Osteoblast (primary cell): Measurements from ENCODE around the gene CSNK2B. TPM values are rescaled to one million over a fixed set of nuclear protein-coding genes. Genes with fewer than 3 reads are reported as not detected.

Source experiments
- DNase-seq: peaks from one replicate; pipeline ENCODE4 v3.0.0; 2011; ENCODE audit warnings: low spot score, mixed read lengths; ENCODE audit not compliant: insufficient read length; ENCODE audit errors: missing footprints
- H2AFZ ChIP-seq: 2 replicates; pipeline ENCODE4 v1.6.0; 2011; ENCODE audit warnings: mild to moderate bottlenecking, low read length
- H3K27ac ChIP-seq: 2 replicates; pipeline ENCODE4 v1.5.1; 2011; ENCODE audit warnings: mild to moderate bottlenecking, low read depth, low read length, moderate library complexity
- H3K27me3 ChIP-seq: 2 replicates; pipeline ENCODE4 v1.6.0; 2012; ENCODE audit warnings: mild to moderate bottlenecking, control low read depth, inconsistent platforms, low read length, moderate library complexity; ENCODE audit not compliant: insufficient read depth
- H3K36me3 ChIP-seq: 2 replicates; pipeline ENCODE4 v1.5.1; 2011; ENCODE audit warnings: mild to moderate bottlenecking, low read length, control low read depth, moderate library complexity; ENCODE audit not compliant: insufficient read depth
- H3K4me1 ChIP-seq: 2 replicates; pipeline ENCODE4 v1.5.1; 2011; ENCODE audit warnings: mild to moderate bottlenecking, low read length, control low read depth, moderate library complexity; ENCODE audit not compliant: insufficient read depth
- H3K4me2 ChIP-seq: 2 replicates; pipeline ENCODE4 v1.6.0; 2011; ENCODE audit warnings: mild to moderate bottlenecking, low read length; ENCODE audit not compliant: insufficient read depth
- H3K4me3 ChIP-seq: fragments of 200-600 bp; sonication (generic); 3 replicates; pipeline ENCODE4 v1.5.1; 2012; ENCODE audit warnings: mild to moderate bottlenecking, low read length, inconsistent platforms; ENCODE audit not compliant: insufficient read depth
- H3K79me2 ChIP-seq: 2 replicates; pipeline ENCODE4 v1.6.0; 2012; ENCODE audit warnings: mild to moderate bottlenecking, low read length, control low read depth, inconsistent platforms; ENCODE audit not compliant: insufficient read depth
- H3K9me3 ChIP-seq: 2 replicates; pipeline ENCODE4 v1.5.1; 2011; ENCODE audit warnings: low read depth, low read length, control low read depth
- H4K20me1 ChIP-seq: 2 replicates; pipeline ENCODE4 v1.6.0; 2012; ENCODE audit warnings: mild to moderate bottlenecking, low read length, control low read depth; ENCODE audit not compliant: insufficient read depth
- CTCF ChIP-seq: IDR thresholded peaks from 2 replicates; pipeline ENCODE4 v1.5.1; 2011; ENCODE audit warnings: mild to moderate bottlenecking, low read depth, low read length, moderate library complexity; ENCODE audit errors: extremely low read depth
- total RNA-seq: library from RNA; depleted of rRNA; stranded (reverse); fragments of >200 nt; gene quantifications from 2 replicates; pipeline ENCODE4 v1.2.3, GENCODE V29; 2012

CSNK2B gene
- total RNA-seq, 1 donor = 150 TPM

- Histone ChIP-seq H3K9me3 (no peaks in the 10 kb centered on the region), H3K27ac (no peak overlapping the region), H3K4me1 (no peaks in the 10 kb centered on the region), H3K4me2 (no peak overlapping the region), H2AFZ (no peak overlapping the region), H3K36me3 (no peaks in the 10 kb centered on the region), H4K20me1 (no peaks in the 10 kb centered on the region), H3K79me2 (no peaks in the 10 kb centered on the region), H3K4me3 (no peak overlapping the region), H3K27me3 (peaks cover 12% of the 10 kb centered on the region)
- peak; percentile 75 for DNase-seq
- TF ChIP-seq CTCF = peak; percentile 36
Measured at GRCh38 chr6:31712296-31712695, 46.4 kb downstream of the CSNK2B start.

DNA sequence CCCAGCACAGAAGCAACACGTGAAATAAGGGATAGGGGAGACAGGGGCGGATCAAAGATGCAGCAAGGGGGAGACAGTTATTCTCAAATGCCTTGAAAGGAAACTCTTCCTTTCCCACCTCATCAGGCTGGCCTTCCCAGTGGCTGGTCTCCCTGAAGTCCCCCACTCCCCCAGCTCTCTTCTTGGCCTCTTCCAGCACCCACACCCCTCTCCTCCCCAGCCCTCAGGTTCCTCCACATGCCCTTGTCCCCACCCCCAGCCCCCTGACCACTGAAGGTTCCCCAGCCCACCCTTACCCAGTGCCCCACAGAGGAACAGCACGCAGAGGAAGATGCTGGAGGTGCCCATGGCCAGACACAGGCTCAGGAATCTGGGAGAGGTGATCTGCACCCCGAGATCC lies 47.6 kb downstream of the CSNK2B start:
- peaks cover 12% of the 10 kb centered on the region for H3K27me3 ChIP-seq
- no peaks in the 10 kb centered on the region for H3K79me2 ChIP-seq
- no peak overlapping the region for H3K27ac ChIP-seq
- peak; percentile 50 for DNase-seq
- H2AFZ ChIP-seq = no peak overlapping the region
- no peaks in the 10 kb centered on the region for H3K9me3 ChIP-seq
- H4K20me1 ChIP-seq = no peaks in the 10 kb centered on the region
- no peaks in the 10 kb centered on the region for H3K36me3 ChIP-seq
- no peaks in the 10 kb centered on the region for H3K4me1 ChIP-seq
- no peak overlapping the region for H3K4me2 ChIP-seq
- no peak overlapping the region for H3K4me3 ChIP-seq
- TF ChIP-seq CTCF = no peak

DNA sequence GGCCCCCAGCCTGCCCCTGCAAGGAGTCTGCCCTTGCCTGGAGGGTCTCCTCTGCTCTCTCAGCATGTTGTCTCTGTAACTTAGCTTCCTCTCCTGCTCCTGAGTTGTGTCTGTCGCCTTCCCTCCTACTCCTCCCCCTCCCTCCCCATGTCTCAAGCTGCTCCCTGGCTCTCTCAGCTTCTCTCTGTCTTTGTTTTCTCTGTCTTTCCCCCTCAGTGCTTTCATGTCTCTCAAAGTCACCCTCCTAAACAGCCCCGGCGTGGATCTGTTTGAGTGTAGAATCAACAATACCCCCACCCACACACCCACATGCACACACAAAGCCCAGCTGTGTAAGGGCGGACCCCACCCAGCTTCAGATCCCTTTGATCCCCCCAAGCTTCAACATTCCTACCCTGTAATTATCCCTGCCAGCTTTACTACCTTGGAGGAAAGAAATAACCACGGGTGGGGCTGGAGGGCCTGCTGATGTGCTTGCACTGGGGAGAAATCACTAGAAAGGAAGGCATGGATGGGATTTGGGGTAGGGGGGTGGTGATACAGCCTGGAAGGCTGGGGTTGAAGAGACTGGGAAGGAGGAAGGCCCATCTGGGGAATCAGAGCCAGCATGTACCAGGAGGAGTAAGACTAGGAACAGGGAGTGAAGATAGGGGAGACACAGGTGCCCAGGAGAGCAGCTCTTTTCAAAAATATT lies 48.3 kb downstream of the CSNK2B start:
- H3K27ac ChIP-seq = no peak overlapping the region
- peaks cover 12% of the 10 kb centered on the region for H3K27me3 ChIP-seq
- no peak overlapping the region for H3K4me2 ChIP-seq
- peak overlapping the region; percentile 47 for H2AFZ ChIP-seq
- no peak overlapping the region for H3K4me3 ChIP-seq
- no peak for TF ChIP-seq CTCF
- DNase-seq = peak; percentile 65
- H3K4me1 ChIP-seq = no peaks in the 10 kb centered on the region
- no peaks in the 10 kb centered on the region for H3K36me3 ChIP-seq
- H3K9me3 ChIP-seq = no peaks in the 10 kb centered on the region
- H3K79me2 ChIP-seq = no peaks in the 10 kb centered on the region
- no peaks in the 10 kb centered on the region for H4K20me1 ChIP-seq

DNA sequence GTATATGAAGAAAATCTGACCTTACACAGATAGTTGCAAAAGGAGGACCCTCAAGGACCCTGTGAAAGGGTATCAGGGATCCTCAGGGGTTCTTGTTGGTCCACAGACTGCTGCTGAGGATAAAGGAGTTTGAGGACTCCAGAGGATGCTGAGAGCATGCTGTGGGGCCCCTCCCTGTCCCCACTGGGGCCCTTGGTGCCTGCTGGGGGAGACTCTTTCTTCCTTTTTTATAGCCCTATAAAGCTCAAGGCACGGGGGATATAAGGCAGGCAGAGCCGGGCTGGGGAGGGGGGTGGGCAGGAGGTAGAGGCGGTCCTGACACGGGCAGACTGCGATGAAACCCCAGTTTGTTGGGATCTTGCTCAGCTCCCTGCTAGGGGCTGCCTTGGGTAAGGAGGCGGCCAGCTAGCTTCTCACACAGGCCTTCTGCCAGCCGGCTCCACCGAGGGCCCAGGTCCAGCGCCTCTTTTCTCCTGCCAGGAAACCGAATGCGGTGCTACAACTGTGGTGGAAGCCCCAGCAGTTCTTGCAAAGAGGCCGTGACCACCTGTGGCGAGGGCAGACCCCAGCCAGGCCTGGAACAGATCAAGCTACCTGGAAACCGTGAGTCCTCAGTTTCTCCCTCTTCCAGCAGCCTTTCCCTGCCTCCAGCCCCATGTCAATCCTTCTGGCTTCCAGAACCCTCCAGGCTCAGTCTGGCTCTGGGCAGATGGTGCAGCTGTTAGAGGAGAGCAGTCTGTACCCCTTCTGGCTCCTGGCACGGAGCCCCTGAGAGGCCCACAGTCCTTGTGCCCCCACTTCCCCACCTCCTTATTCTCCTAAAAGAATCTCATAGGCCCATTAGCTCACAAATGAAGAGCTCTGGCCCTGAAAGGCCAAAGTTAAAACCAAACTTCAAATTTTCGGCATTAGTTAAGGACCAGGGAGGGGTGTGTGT lies 49.4 kb downstream of the CSNK2B start, which contains the start of gene LY6G6D:
Gene LY6G6D (plus strand): TSS at position 327 of the 937 bp plus-strand sequence. CDS start 8 bp downstream, at position 335.
- no peaks in the 10 kb centered on the region for H3K79me2 ChIP-seq
- H3K9me3 ChIP-seq = no peaks in the 10 kb centered on the region
- no peak within 1 kb of the TSS for H3K4me2 ChIP-seq
- no peaks in the 10 kb centered on the region for H4K20me1 ChIP-seq
- peak; percentile 73 for DNase-seq
- H3K27me3 ChIP-seq = peaks cover 12% of the 10 kb centered on the region
- no peak within 1 kb of the TSS for H3K4me3 ChIP-seq
- no peak within 1 kb of the TSS for H3K27ac ChIP-seq
- no peaks in the 10 kb centered on the region for H3K36me3 ChIP-seq
- no peaks in the 10 kb centered on the region for H3K4me1 ChIP-seq
- H2AFZ ChIP-seq = peak within 1 kb of the TSS; percentile 47
- TF ChIP-seq CTCF = no peak
